Immature natural killer cell (primary cell): ENCODE results near the gene SOWAHA. TPM values are rescaled to one million over a fixed set of nuclear protein-coding genes. Genes with fewer than 3 reads are reported as not detected.

Experiments
- DNase-seq, 3 donors: peaks; one replicate each; pipeline ENCODE4 v3.0.0; 2022; ENCODE audit warnings: mixed read lengths in 1 of 3
- H3K27ac Mint-ChIP-seq, 6 donors: one replicate each; pipeline ENCODE4 v1.8.0; 2020; ENCODE audit warnings: mixed read lengths in 6 of 6, mild to moderate bottlenecking in 5 of 6, inconsistent platforms in 4 of 6, moderate library complexity in 3 of 6
- H3K27me3 Mint-ChIP-seq, 3 donors: one replicate each; pipeline ENCODE4 v1.8.0; 2020 to 2021; ENCODE audit warnings: low read depth in 3 of 3, mild to moderate bottlenecking in 3 of 3, mixed read lengths in 3 of 3, moderate library complexity in 3 of 3, inconsistent platforms in 1 of 3
- H3K36me3 Mint-ChIP-seq, 3 donors: one replicate each; pipeline ENCODE4 v1.8.0; 2020; ENCODE audit warnings: mixed read lengths in 3 of 3, inconsistent platforms in 2 of 3, mild to moderate bottlenecking in 2 of 3
- H3K4me1 Mint-ChIP-seq, 2 donors: one replicate each; pipeline ENCODE4 v1.8.0; 2020; ENCODE audit warnings: inconsistent platforms in 2 of 2, mild to moderate bottlenecking in 2 of 2, mixed read lengths in 2 of 2, moderate library complexity in 1 of 2
- H3K4me3 Mint-ChIP-seq, 5 donors: one replicate each; pipeline ENCODE4 v1.8.0; 2020; ENCODE audit warnings: mild to moderate bottlenecking in 5 of 5, mixed read lengths in 5 of 5, inconsistent platforms in 3 of 5, moderate library complexity in 3 of 5
- H3K9me3 Mint-ChIP-seq, 6 donors: one replicate each; pipeline ENCODE4 v1.8.0; 2020; ENCODE audit warnings: mild to moderate bottlenecking in 6 of 6, mixed read lengths in 6 of 6, inconsistent platforms in 4 of 6, moderate library complexity in 3 of 6
- polyA plus RNA-seq, 3 donors: library from polyadenylated mRNA; unstranded; fragments of 300-500 nt; fragmentation: Illumina TruSeq; gene quantifications; one replicate each; pipeline ENCODE4 v1.2.3, GENCODE V29; 2021

SOWAHA gene
- polyA plus RNA-seq, 3 donors from 2014 or later = not detected

DNA sequence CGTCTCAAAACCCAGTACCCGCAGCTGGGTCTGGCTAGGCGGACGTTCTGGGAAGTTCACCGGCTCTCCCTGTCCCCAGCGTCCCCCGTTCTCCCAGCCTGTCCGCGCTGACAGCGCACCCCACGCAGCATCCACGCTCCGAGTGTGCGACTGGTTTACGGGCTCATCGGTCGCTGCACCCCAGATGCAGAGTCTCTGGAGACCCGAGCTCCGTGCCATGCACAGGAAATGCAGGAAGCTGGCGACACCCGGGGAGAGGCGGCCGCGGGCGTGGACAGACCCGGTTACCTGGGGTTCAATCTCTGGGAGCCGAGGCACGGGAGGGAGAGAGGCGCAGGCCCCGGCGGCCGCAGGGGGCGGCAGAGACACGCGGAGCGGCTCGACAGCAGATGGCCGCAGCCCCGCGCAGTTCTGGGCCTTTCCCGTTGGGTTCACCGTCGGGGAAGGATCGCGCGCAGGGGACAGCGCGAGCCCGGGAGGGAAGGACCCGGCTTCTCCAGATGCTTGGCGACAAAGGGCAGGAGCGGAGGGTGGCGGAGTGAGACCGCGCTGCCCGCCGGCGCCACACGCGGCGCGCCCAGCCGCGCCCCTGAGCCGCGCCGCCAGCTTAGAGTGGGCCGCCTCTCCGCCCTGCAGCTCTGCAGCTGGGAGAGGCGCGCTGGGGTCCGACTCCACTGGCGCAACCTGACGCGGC is 16.8 kb downstream of the SOWAHA start:
- Mint-ChIP-seq H3K27ac (peak overlapping the region in 2 of 6 donors; percentile 62 to 91), H3K36me3 (peaks cover 0 to 3% (median 0%) of the 10 kb centered on the region in 3 donors), H3K4me1 (peaks cover 8 to 11% of the 10 kb centered on the region in 2 donors), H3K9me3 (no peaks in the 10 kb centered on the region), H3K4me3 (peak overlapping the region; percentile 87 to 93 (median 90)), H3K27me3 (peaks cover 7 to 10% (median 8%) of the 10 kb centered on the region in 3 donors)
- DNase-seq = peak; percentile 57 to 66 (median 63)

DNA sequence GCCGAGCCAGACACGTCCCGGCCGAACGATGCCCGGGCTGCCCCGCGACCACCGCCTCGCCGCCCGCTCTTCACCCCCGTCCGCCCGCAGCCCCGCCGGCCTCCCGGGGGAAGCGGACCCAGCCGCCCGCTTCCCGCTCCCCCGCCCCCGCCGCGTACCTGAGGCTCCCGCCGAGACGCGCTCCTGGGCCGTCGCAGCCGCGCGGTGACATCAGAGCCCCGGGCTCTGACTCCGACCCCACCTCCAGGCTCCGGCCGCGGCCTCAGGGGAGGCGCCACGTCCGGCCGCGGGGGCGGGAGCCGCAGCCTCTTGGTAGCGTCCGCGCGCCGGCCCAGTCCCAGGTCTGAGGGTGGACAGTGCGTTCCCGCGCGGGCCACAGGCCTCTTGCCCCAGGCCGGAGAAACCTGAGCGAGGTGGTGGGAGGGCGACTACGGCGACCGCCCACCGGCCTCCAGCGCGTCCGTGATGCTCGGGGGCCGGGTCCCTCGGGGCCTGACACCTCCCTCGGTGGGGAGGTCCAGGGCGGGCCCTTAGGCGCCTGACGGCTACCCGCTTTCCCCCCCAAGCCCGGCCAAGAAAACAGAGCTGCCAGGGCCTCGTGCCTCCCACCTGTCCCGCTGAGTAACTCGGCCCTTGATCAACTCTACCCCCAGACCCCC is 17.5 kb downstream of the SOWAHA start, which contains the start of gene SHROOM1:
TSS of gene SHROOM1 (minus strand) at position 212 of the 659 bp plus-strand sequence. CDS start 4,507 bp downstream, outside the sequence.
- peaks cover 5 to 10% (median 8%) of the 10 kb centered on the region in 3 donors for H3K27me3 Mint-ChIP-seq
- H3K4me3 Mint-ChIP-seq = peak within 1 kb of the TSS; percentile 87 to 93 (median 90)

GRCh38 chr5:132831095-132831860 is 18.2 kb downstream of the SOWAHA start:
- Mint-ChIP-seq H3K27me3 (peaks cover 5 to 10% (median 8%) of the 10 kb centered on the region in 3 donors), H3K9me3 (no peaks in the 10 kb centered on the region), H3K4me3 (peak overlapping the region; percentile 71 to 85 (median 79)), H3K36me3 (peaks cover 0 to 3% (median 0%) of the 10 kb centered on the region in 3 donors), H3K27ac (peak overlapping the region in 3 of 6 donors; percentile 10 to 89 (median 20)), H3K4me1 (peaks cover 8 to 11% of the 10 kb centered on the region in 2 donors)
- no peak for DNase-seq

More for the DNA sequence above, 17.5 kb downstream of the SOWAHA start, which contains the start of gene SHROOM1:
- H3K4me1 Mint-ChIP-seq = peaks cover 8 to 11% of the 10 kb centered on the region in 2 donors
- DNase-seq = peak; percentile 15 to 34 (median 17)
- H3K36me3 Mint-ChIP-seq = peaks cover 0 to 3% (median 0%) of the 10 kb centered on the region in 3 donors
- H3K27ac Mint-ChIP-seq = peak within 1 kb of the TSS in 3 of 6 donors; percentile 20 to 91 (median 62)
- no peaks in the 10 kb centered on the region for H3K9me3 Mint-ChIP-seq

GRCh38 chr5:132832612-132833011 is 19.5 kb downstream of the SOWAHA start:
- no peak overlapping the region for H3K27ac Mint-ChIP-seq
- peaks cover 2 to 3% (median 3%) of the 10 kb centered on the region in 3 donors for H3K27me3 Mint-ChIP-seq
- H3K4me3 Mint-ChIP-seq = peak overlapping the region in 4 of 5 donors; percentile 15 to 48 (median 24)
- no peak for DNase-seq
- peaks cover 0 to 3% (median 0%) of the 10 kb centered on the region in 3 donors for H3K36me3 Mint-ChIP-seq
- H3K4me1 Mint-ChIP-seq = peaks cover 7 to 11% of the 10 kb centered on the region in 2 donors
- no peaks in the 10 kb centered on the region for H3K9me3 Mint-ChIP-seq

DNA sequence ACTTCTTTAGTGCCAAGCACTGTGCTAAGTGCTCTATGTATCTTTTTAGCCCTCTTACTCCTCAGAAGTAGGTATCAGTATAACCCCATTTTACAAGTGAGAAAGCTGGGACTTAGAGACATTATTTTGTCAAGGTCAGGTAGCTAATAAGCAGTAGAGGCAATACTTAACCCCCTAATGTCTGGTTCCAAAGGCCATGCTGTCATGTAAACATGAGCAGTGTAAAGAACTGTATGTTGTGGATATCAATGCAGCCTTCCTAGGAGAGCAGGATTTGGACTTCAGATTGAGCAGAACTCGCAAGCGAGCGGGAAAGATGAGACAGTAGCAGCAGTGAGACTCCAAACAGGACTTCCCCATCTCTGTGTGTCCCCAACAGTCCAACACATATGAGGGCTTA is 21.0 kb downstream of the SOWAHA start:
- Mint-ChIP-seq H3K4me1 (peaks cover 6 to 10% of the 10 kb centered on the region in 2 donors), H3K27me3 (peaks cover 0 to 3% (median 3%) of the 10 kb centered on the region in 3 donors), H3K27ac (no peak overlapping the region), H3K4me3 (no peak overlapping the region), H3K36me3 (peaks cover 0 to 3% (median 0%) of the 10 kb centered on the region in 3 donors), H3K9me3 (no peaks in the 10 kb centered on the region)
- no peak for DNase-seq

DNA sequence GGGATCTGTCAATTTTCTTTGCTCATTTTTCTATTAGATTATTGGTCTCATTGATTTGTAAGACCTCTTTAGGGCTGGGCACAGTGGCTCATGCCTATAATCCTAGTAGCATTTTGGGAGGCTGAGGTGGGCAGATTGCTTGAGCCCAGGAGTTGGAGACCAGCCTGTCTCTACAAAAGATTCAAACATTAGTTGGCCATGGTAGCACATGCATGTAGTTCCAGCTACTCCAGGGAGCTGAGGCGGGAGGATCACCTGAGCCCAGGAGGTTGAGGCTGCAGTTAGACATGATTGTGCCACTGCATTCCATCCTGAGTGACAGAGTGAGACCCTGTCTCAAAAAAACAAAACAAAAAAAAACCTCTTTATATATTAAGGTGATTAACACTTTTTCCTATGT is 23.8 kb downstream of the SOWAHA start:
- Mint-ChIP-seq H3K4me1 (no peaks in the 10 kb centered on the region), H3K9me3 (no peaks in the 10 kb centered on the region), H3K27ac (no peak overlapping the region), H3K27me3 (no peaks in the 10 kb centered on the region), H3K4me3 (no peak overlapping the region), H3K36me3 (no peaks in the 10 kb centered on the region)
- no peak for DNase-seq

DNA sequence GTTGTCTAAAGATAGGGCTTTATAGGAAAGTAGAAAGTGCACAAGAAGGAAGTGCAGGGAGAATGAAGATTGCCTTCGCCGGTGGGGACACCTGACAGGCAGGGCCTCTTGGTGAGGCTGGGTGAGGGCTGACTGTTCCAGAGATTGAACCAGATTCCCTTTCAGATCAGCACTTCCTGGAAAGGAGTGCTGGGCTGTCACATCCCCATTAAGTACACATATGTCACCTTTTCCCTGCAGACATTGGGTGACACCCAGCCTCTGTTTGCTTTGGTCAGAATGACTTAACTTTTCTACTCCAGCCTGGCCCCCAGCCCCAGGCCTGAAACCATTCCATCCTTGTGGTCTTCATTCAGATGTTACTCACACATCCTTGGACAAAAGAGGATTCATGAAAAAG is 24.8 kb downstream of the SOWAHA start:
- H3K9me3 Mint-ChIP-seq = no peaks in the 10 kb centered on the region
- H3K27me3 Mint-ChIP-seq = no peaks in the 10 kb centered on the region
- H3K4me1 Mint-ChIP-seq = no peaks in the 10 kb centered on the region
- no peak overlapping the region for H3K4me3 Mint-ChIP-seq
- no peaks in the 10 kb centered on the region for H3K36me3 Mint-ChIP-seq
- no peak for DNase-seq
- no peak overlapping the region for H3K27ac Mint-ChIP-seq

GRCh38 chr5:132838516-132839282 is 25.6 kb downstream of the SOWAHA start:
- no peaks in the 10 kb centered on the region for H3K9me3 Mint-ChIP-seq
- no peaks in the 10 kb centered on the region for H3K27me3 Mint-ChIP-seq
- H3K4me1 Mint-ChIP-seq = no peaks in the 10 kb centered on the region
- H3K36me3 Mint-ChIP-seq = no peaks in the 10 kb centered on the region
- no peak overlapping the region for H3K4me3 Mint-ChIP-seq
- no peak overlapping the region for H3K27ac Mint-ChIP-seq
- no peak for DNase-seq

DNA sequence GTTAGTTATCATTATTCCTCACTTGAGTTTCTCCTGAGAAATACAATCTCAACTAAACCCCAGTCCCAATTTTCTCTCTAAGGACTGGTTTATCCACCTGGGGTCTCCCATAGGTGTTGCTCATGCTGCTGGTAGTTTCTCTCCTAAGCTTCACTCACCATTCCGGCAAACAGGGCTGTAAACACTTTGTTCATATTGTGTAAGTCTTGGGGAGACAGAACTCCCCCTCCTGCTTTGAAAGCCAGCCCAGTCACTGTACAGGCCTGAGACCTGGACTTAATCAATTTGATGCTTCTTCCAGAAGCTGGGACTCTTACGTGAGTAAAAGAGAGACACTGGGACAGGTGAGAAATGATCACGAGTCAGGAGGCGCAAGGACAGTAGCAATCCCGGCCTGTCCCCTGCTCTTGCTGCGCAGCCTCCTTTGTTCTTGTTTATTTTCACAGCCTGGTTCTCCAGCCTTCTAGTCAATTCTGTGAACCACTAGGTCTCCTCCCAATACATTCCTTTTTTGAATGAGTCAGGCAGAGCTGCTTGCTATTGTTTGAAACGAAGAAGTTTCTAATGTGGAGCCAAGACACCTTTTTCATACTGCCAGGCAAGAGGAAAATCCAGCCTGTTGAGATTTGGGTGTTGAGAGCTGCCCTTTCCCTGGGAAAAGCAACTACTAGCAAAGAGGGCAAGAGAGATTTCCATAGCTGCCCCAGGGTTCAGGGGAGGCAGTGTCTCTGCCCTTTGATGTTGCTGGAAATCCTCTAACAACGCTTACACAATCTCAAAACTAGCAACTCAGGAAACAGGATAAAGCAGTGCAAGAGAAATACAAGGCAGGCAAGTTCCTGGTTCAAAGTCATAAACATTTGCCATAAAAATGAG is 26.6 kb downstream of the SOWAHA start:
- Mint-ChIP-seq H3K36me3 (no peaks in the 10 kb centered on the region), H3K27me3 (no peaks in the 10 kb centered on the region), H3K27ac (no peak overlapping the region), H3K9me3 (no peaks in the 10 kb centered on the region), H3K4me3 (no peak overlapping the region), H3K4me1 (no peaks in the 10 kb centered on the region)
- no peak for DNase-seq

DNA sequence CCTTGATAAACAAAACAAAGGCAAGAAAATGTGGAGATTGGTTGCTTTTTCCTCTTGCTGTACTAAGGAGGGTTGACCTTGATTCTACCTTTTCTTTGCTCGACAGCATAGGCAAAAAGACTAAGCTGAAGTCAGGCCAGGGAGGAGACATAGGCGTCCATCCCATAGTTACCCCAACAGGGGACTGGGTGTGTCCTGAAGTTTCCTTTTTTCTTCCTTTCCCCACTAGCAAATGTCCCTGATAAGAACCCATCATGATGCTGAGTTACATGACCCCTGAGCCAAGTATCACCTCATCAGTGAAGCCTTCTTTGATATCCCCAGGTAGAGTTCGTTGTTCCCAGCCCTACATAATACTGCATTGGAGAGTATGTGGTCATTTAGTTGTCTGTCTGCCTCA is 27.2 kb downstream of the SOWAHA start:
- Mint-ChIP-seq H3K4me1 (no peaks in the 10 kb centered on the region), H3K27ac (no peak overlapping the region), H3K4me3 (no peak overlapping the region), H3K36me3 (no peaks in the 10 kb centered on the region), H3K9me3 (no peaks in the 10 kb centered on the region), H3K27me3 (no peaks in the 10 kb centered on the region)
- no peak for DNase-seq

DNA sequence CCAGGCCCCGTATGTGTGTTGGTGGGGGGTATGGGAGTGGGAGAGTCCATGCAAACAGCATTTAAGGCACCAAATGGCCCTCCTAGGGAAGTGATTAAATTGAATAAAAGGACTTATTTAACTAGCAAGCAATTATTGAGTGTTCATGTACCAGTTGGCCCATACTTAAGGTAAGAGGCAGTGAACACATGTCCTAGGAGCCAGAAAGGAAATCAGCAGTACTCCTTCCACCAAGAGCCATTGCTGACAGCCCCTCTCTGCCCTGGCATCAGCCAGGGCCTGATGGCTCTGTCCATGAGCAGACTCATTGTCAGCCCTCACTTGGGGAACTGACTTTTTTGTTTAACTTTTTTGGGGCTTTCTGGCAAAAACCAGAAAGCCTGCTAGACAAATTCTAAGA is 27.8 kb downstream of the SOWAHA start:
- Mint-ChIP-seq H3K27me3 (no peaks in the 10 kb centered on the region), H3K4me1 (no peaks in the 10 kb centered on the region), H3K27ac (no peak overlapping the region), H3K4me3 (no peak overlapping the region), H3K9me3 (no peaks in the 10 kb centered on the region), H3K36me3 (no peaks in the 10 kb centered on the region)
- no peak for DNase-seq

DNA sequence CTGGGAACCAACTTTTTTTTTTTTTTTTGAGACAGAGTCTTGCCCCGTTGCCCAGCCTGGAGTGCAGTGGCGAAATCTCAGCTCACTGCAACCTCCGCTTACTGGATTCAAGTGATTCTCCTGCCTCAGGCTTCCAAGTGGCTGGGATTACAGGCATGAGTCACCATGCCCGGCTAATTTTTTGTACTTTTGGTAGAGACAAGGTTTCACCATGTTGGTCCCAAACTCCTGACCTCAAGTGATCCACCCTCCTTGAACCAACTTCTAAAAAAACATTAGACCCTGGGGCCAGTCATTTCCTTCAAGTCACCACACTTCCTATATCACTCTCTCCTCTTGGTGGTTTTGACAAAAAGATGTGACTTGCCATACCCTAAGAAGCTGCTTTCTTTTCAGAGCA is 28.2 kb downstream of the SOWAHA start:
- H3K27ac Mint-ChIP-seq = no peak overlapping the region
- no peaks in the 10 kb centered on the region for H3K4me1 Mint-ChIP-seq
- H3K27me3 Mint-ChIP-seq = no peaks in the 10 kb centered on the region
- H3K4me3 Mint-ChIP-seq = no peak overlapping the region
- no peaks in the 10 kb centered on the region for H3K36me3 Mint-ChIP-seq
- DNase-seq = no peak
- no peaks in the 10 kb centered on the region for H3K9me3 Mint-ChIP-seq
